HG03060 (cell line): ENCODE results near the gene DPP4.
"Not testable (repeated sequence)": the region's sequence is repeated elsewhere in the genome, so short reads cannot be mapped to it uniquely, and the experiment has no call there.

Source experiments
- ATAC-seq: cut with Tn5 transposase; IDR thresholded peaks from one replicate; pipeline ENCODE4 v1.9.1; 2021; ENCODE audit warnings: low read depth, moderate number of reproducible peaks; ENCODE audit not compliant: unreplicated experiment

DPP4 gene

DNA sequence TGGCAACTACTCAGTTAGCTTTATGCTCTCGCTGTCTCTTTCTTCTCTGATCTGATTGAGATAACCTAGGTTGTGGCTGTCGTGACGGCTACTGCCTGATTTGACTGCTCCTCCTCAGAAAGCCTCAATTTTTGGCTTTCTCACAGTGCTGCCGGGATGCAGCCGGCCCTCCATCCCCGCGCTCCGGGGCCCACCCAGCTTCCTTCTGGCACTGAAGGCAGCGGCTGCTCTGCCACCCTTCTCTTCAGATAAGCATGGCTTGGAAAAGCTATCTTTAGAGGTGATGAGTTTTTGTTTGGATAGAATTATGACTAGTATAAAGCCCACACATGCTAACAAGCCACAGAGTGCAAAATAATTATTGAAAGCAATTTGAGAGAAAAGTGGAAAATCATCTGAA is 102.5 kb downstream of the DPP4 start:
- no peak for ATAC-seq

DNA sequence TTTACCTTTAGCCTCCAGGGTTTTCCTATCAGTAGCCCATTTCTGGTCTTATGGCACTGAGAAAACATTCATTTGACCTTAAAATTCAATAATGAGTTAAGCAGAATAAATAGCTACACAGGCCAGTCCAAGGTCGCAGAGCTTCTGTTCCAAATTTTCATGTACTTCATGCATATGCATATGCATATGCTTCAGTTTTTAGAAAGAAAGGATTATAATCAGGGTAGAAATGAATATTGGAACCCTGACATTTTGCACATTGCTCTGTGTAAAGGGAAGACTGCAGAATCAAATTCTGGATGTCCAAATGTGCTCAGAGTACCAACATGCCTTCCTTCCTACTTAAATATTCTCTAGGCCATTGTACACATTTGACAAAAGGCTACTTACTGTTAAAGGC is 104.9 kb downstream of the DPP4 start:
- ATAC-seq: no peak

DNA sequence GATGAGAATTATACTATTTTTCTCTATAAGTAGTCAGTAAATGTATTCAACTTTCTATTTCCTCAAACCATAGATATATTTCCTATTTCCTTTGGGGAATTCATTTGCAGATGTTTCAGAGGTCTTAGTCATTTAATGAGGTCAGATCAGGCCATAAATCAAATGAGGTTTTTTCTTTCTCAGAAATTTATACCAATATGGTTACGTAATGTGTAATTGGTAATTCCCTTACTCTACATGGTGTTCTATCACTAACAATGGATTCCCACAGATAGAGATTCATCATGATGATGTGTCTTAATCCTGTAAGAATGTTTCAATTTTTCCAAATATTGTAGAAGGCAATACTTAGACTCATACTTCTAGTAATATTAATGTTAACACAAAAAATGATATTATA is 108.0 kb downstream of the DPP4 start:
- no peak for ATAC-seq

DNA sequence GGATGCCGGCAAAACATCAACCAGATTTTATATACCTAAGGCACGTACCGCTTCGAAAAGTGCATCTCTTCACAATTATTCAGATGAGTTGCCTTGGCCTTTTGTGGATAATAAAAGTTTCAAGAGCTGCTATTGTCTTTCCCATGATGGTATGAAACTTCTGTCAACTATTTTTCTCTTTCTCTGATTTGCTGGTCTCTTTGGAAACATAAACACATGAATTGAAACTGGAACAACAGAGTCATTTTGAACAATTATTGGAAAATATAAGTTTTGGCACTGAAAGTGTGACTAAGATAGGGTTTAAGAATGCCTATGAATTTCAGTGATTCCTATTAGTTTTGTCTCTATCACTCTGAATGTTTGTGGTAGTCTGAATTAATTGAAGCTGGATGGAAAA is 109.9 kb downstream of the DPP4 start:
- no peak for ATAC-seq

DNA sequence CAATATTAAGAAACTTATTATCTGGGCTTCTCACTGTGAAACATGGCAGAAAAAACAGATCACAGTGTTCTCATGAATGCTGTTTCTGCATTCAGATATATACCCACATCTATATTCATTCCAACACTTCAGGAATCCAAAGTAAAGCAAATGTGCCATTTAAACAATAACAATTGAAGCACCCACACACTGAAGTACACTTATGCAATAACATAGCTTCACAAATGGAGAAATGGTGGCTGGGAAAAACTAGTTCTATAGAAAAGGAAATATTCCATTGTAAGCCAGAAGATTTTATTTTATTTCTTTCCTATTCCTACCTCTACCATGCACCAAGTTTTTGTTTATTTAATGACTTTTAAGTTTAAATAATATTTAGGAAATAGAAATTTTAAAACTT is 111.9 kb downstream of the DPP4 start:
- no peak for ATAC-seq

DNA sequence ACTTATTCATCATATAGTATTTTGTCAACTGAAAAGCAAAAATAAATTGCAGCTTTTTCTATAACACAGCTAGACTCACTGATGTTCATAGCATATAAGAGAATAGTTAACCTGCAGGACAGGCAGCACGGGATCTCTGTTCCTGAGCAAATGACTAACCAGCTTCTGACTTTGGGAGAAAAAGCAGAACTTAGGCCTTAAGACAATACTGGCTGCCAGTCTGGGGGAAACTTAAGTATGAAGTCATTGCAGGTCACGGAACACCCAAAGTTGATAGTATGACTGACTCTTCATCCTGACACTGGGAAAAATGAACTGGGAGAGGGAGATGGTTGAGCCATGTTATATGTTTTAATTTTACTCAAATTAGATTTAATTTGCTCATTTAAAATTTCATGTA is 113.0 kb downstream of the DPP4 start:
- no peak for ATAC-seq

DNA sequence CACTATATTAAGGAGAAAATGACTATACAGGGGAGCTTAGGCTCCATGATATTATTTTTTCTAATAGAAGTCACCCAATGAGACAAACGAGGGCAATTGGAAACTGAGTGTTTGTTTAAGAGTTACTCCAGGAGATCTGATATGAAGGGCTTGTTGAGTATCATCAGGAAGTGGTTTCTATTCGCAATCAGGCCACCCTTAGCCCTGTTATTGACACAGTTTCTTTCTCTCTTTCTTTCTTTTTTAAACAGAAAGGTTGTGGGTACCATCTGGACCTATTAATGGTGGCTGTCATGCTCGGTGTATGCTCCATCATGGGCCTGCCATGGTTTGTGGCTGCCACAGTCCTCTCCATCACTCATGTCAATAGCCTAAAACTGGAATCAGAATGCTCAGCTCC is 117.3 kb downstream of the DPP4 start:
- no peak for ATAC-seq

DNA sequence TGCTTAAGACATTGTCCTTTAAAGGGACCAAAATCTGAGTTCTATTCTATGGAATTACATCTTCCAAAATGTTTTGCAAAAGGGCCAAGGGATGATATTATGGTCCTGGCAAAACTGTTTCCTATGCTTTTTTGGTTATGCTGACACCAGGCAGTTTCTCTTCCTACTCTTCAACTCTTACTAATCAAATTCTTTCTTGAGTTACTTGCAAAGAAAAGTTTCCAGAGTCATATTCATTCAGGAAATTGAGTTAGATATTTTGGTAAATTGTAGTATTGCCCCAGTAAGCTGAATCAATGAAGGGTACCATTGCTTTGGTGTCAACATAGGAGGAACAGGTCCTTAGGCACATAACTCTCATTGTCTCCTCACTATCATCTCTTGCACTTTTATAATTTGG is 118.8 kb downstream of the DPP4 start:
- ATAC-seq: no peak

DNA sequence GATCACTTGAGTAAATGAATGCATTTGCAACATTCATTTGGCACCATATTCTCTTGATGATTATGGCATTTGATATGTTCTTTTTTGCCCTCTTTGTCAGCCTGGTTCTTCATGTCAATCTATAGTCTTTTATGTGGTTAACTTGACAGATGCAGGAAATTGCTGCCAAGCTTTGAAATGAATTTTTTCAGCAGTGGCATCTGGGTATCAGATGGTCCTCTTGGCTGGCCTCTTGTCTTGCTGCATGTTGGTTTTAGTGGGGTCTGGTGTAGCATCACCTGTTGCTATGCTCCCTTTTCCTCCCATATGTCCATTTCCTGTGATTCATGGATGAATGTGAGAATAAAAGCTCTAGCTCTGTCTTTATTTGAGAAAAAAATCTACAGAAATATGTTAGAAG is 119.9 kb downstream of the DPP4 start:
- ATAC-seq: no peak

DNA sequence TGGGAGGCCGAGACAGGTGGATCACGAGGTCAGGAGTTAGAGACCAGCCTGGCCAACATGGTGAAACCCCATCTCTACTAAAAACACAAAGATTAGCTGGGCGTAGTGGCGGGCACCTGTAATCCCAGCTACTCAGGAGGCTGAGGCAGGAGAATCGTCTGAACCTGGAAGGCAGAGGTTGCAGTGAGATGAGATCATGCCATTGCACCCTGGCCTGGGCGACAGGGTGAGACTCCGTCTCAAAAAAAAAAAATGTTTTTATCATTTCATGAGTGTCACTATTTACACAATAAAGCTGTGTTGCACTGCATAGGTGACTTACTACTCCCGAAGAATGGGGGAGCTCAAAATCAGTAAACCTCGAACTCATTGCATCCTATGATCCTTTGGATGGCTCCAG is 120.6 kb downstream of the DPP4 start:
- ATAC-seq: not testable (repeated sequence)

DNA sequence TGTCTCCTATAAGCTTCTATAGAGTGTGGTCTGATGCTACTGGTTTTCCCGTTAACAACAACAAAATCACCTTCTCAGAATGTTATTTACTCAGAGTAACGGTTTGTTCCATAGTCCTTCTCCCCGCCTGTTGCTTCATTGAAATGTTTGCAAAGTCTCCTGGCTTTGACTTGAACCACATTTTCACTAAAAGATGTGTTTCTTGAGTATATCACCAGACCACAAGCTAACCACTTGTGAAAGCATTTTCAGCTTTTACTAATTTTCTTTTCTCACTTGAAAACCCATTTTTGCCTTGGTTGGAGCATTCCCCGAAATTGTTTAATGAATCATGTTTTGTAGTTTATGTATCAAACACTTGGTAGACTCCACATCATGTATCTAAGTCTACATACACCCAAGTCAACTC is 121.2 kb downstream of the DPP4 start:
- no peak for ATAC-seq

DNA sequence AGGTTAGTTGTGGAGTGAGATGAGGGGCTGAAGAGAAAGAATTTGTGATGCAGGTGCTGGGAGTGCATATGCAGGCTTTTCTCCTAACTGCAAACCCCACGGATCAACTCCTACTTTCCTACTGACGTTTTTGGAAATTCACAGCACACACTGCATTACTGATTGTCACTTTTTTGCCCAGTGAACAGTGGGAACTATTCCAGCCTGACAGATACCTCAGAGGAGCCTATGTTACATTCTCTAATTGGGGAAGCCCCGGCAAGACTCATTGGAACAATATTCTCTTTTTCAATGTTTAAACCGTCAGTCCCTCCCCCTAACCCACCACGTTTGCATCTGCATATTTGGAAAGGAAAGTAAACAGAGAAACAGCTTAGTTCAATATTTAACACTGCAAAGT is 126.2 kb downstream of the DPP4 start:
- ATAC-seq: no peak

DNA sequence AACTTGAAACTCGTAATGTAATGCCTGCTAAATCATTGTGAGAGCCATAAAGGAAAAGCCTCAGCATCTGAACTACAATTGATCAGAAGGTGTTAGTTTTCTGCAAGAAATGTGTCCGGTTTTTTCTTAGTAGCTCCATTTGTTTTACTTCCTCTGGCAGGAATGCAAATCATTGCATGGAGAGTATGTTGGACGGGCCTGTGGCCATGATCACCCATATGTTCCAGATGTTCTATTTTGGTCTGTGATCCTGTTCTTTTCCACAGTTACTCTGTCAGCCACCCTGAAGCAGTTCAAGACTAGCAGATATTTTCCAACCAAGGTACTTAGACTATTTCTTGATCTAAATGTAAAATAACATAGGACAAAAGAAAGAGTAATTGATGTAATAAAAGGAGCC is 126.6 kb downstream of the DPP4 start:
- no peak for ATAC-seq

DNA sequence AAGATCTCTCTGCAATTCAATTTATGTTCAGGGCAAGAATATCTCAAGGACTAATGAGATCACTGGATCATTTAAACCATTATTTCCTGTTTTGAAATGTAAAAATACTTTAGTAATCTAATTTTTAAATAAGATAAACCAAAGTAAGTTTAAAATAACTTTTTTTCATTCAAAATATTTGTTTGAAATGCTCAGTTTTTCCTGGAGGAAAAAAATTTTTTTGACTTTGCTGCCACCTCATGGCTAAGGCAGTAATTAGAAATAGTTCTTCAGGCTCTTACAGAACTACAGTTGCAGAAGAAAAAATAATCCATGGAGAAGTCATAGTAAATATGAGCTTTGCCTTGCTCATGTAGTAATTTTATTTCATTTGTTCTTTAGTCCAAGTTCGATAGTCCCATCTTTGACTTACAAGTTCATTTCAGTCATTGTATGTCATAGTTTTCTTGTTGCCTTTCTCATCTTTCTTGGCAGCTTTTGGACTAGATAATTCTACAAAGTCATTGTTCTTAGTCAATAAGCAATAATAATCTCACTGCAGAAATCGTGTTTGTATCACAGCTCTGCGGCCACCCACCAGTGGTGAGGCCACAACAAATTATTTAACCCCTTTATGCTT is 127.4 kb downstream of the DPP4 start:
- no peak for ATAC-seq

DNA sequence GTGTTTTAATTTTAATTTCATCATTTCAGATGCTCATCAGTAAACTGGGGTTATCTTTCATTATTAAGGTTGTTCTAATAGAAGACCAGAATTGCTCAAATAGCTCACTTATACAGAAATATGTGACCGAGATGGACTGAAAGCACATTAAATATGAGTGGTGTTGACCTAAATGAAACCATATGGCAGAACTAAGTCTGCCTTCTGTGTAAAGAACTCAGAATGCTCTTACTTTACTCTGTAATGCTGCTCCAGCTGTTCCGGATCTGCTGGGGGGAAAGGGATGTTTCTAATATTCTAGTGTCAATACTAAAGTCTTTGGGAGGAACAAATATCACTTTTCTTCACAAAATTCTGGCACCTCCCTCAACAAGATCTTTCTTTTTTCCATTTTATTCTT is 131.0 kb downstream of the DPP4 start:
- ATAC-seq: no peak
